Measurements from ENCODE around the gene RACGAP1. TPM values are rescaled to one million over a fixed set of nuclear protein-coding genes. Genes with fewer than 3 reads are reported as not detected.

The RACGAP1 gene
- total RNA-seq, 1 experiment from 2014 or later, result 112 TPM

GRCh38 chr12:49973361-49973830, 51.9 kb downstream of the RACGAP1 start:
- no TSS peak for BruUV-seq (replicated peaks)
- H3K79me2 ChIP-seq (ENCODE audit: low read depth), result no peaks in the 10 kb centered on the region
- H3K9me3 ChIP-seq (ENCODE audit: insufficient read depth, low read depth), result no peaks in the 10 kb centered on the region
- CTCF ChIA-PET, result no interaction called here
- peaks cover 20% of the 10 kb centered on the region for H3K27me3 ChIP-seq (ENCODE audit: insufficient read depth, low read depth)
- POLR2A ChIA-PET (ENCODE audit: unreplicated experiment), result no interaction called here
- no peak overlapping the region for H2AFZ ChIP-seq
- DNase-seq, result no peak
- H3K4me3 ChIP-seq, result no peak overlapping the region
- H3K9me2 ChIP-seq (ENCODE audit: insufficient read depth), result no peaks in the 10 kb centered on the region
- H3K27ac ChIP-seq, result no peak overlapping the region
- TF ChIP-seq CTCF (conservative IDR thresholded peaks at IDR 0.05), result no peak
- no peak for TF ChIP-seq EZH2 (IDR thresholded peaks at IDR 0.05; ENCODE audit: low read depth)
- 0 out of 2 replicates have a peak, but pooled peaks cover 5% of the 10 kb centered on the region for H3F3A ChIP-seq (ENCODE audit: insufficient read depth, low read depth)
- H4K20me1 ChIP-seq (ENCODE audit: insufficient read depth), result no peaks in the 10 kb centered on the region
- no peak overlapping the region for H3K4me2 ChIP-seq
- H3K36me3 ChIP-seq (ENCODE audit: low read depth), result no peaks in the 10 kb centered on the region
- intact Hi-C loops (cut with micrococcal nuclease; ENCODE audit: unreplicated experiment), result no loop called here
- H3K4me1 ChIP-seq (replicated peaks; ENCODE audit: insufficient read depth), result no peaks in the 10 kb centered on the region

DNA sequence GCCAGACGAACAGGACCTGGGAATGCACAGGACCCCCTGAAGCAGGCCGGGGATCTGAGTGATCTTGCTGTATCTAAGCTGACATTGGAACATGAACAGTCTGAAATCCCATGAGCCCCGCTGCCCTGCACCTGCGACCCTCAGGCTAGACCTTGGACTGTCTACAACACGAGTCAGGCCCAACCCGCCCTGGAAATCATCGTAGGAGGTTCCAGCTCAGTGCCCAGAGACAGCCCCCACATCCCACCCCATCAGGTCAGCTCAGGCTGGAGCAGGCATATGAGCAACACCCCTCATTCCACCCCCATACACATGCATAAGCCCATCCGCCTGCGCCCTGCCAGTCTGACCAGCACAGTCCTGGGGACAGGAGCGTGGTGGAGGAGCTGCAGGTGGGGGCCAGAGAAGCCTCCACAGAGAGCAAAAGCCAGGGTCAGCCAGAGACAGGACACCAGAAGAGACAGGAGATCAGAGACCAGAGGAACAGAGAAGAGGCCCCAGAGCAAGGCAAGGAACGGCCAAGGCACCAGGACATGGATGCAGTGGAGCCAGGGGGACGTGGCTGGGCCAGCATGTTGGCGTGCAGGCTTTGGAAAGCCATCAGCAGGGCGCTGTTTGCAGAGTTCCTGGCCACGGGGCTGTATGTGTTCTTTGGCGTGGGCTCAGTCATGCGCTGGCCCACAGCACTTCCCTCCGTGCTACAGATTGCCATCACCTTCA, 52.5 kb downstream of the RACGAP1 start, which contains the start of gene AQP6:
TSS of gene AQP6 (plus strand) at position 307 of the 720 bp plus-strand sequence. CDS start at position 534, 227 bp downstream.
- Histone ChIP-seq H3F3A (ENCODE audit: insufficient read depth, low read depth) (0 out of 2 replicates have a peak, but pooled peaks cover 5% of the 10 kb centered on the region), H3K36me3 (ENCODE audit: low read depth) (no peaks in the 10 kb centered on the region), H3K4me3 (no peak within 1 kb of the TSS), H3K79me2 (ENCODE audit: low read depth) (no peaks in the 10 kb centered on the region), H2AFZ (no peak within 1 kb of the TSS), H3K27me3 (ENCODE audit: insufficient read depth, low read depth) (peaks cover 23% of the 10 kb centered on the region), H3K9me3 (ENCODE audit: insufficient read depth, low read depth) (no peaks in the 10 kb centered on the region), H3K4me2 (no peak within 1 kb of the TSS), H3K9me2 (ENCODE audit: insufficient read depth) (no peaks in the 10 kb centered on the region), H3K4me1 (replicated peaks; ENCODE audit: insufficient read depth) (no peaks in the 10 kb centered on the region), H3K27ac (no peak within 1 kb of the TSS), H4K20me1 (ENCODE audit: insufficient read depth) (no peaks in the 10 kb centered on the region)
- BruUV-seq (replicated peaks), result no TSS peak
- ChIA-PET POLR2A (ENCODE audit: unreplicated experiment) (no interaction called here), CTCF (no interaction called here)
- intact Hi-C loops (cut with micrococcal nuclease; ENCODE audit: unreplicated experiment), result no loop called here
- no peak for DNase-seq
- TF ChIP-seq EZH2 (IDR thresholded peaks at IDR 0.05; ENCODE audit: low read depth), result no peak
- TF ChIP-seq CTCF (conservative IDR thresholded peaks at IDR 0.05), result no peak

DNA sequence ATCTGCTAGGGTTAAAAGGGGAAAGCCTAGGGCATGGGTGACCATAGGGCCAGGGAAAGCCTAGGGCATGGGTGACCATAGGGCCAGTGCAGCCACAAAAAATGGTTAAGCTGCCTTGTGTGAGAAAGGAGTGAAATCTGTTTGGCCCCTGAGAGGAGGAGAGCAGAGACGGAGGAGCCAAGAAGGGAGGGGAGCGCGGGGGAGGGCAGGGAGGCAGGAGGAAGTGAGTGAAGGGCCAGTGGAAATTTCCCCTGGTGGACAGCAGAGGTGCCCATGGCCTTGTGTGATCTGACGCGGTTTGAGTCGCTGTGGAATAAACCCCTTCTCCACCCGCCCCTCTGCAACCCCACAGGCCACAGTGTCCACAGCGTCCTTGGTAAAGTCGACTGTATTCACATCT, 53.2 kb downstream of the RACGAP1 start:
- no peak for DNase-seq
- no TSS peak for BruUV-seq (replicated peaks)
- peaks cover 6% of the 10 kb centered on the region for H3K4me1 ChIP-seq (replicated peaks; ENCODE audit: insufficient read depth)
- H3K4me3 ChIP-seq, result no peak overlapping the region
- H2AFZ ChIP-seq, result no peak overlapping the region
- intact Hi-C loops (cut with micrococcal nuclease; ENCODE audit: unreplicated experiment), result no loop called here
- H3K36me3 ChIP-seq (ENCODE audit: low read depth), result no peaks in the 10 kb centered on the region
- no peak overlapping the region for H3K4me2 ChIP-seq
- no peaks in the 10 kb centered on the region for H3K9me2 ChIP-seq (ENCODE audit: insufficient read depth)
- H3K27ac ChIP-seq, result no peak overlapping the region
- H3K79me2 ChIP-seq (ENCODE audit: low read depth), result no peaks in the 10 kb centered on the region
- no peaks in the 10 kb centered on the region for H4K20me1 ChIP-seq (ENCODE audit: insufficient read depth)
- TF ChIP-seq EZH2 (IDR thresholded peaks at IDR 0.05; ENCODE audit: low read depth), result no peak
- TF ChIP-seq CTCF (conservative IDR thresholded peaks at IDR 0.05), result no peak
- CTCF ChIA-PET, result no interaction called here
- POLR2A ChIA-PET (ENCODE audit: unreplicated experiment), result no interaction called here
- peaks cover 23% of the 10 kb centered on the region for H3K27me3 ChIP-seq (ENCODE audit: insufficient read depth, low read depth)
- H3F3A ChIP-seq (ENCODE audit: insufficient read depth, low read depth), result 0 out of 2 replicates have a peak, but pooled peaks cover 5% of the 10 kb centered on the region
- H3K9me3 ChIP-seq (ENCODE audit: insufficient read depth, low read depth), result no peaks in the 10 kb centered on the region

Measured in PC-9 (cell line).